Activated T-helper 9 cell treated with anti-CD3 and anti-CD28 coated beads, Interleukin-2, amount 50 U/mL, for 16 hours (primary cell): ENCODE results near the gene M6PR.
A peak's percentile ranks its signal among the peaks of the same experiment; 100 is the strongest.

ENCODE experiments used
- DNase-seq: peaks from one replicate; pipeline ENCODE4 v3.0.0-alpha.2; 2020; ENCODE audit warnings: low read depth

The M6PR gene

GRCh38 chr12:8949342-8950220 is at the start of gene M6PR:
TSS of gene M6PR (minus strand) at chr12:8949645. CDS start at chr12:8946404, 3,241 bp downstream.
- peak; percentile 86 for DNase-seq

DNA sequence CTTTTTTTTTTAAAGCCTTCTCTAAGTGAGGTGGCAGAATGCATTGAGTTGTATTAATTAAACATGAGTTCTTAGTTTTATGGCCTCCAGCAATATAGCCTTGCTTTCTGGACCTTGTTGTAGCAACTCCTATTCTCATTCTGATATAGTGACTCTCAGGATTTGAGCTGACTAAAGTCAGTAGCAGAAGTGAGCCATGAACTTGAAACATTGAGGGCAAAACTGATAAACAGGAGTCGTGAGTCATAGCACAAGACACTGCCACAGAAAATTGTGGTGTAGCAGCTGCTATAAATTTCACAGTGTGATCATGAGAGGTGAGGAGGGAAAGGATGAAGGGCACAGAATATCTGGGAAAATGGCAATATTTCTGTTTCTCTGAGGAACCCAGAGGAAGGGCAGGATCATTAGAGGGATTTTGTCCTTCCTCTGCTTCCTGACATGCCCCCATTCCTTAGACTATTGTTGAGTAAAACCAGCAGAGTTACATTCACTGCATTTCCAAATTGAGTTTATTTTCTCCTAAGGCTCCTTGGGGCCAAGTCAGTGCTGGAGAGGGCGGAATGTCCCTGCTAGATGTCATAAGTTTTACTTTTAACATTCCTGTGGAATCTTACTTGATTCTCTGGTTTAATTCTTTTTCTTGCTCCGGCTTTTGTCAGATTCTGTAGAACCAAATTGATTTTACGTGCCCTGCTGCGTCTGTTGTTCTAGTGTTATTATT is 47.4 kb upstream of the M6PR start:
- DNase-seq: no peak

GRCh38 chr12:8995021-8995775 is 45.8 kb upstream of the M6PR start:
- DNase-seq: no peak

GRCh38 chr12:8993827-8994226 is 44.4 kb upstream of the M6PR start:
- no peak for DNase-seq

DNA sequence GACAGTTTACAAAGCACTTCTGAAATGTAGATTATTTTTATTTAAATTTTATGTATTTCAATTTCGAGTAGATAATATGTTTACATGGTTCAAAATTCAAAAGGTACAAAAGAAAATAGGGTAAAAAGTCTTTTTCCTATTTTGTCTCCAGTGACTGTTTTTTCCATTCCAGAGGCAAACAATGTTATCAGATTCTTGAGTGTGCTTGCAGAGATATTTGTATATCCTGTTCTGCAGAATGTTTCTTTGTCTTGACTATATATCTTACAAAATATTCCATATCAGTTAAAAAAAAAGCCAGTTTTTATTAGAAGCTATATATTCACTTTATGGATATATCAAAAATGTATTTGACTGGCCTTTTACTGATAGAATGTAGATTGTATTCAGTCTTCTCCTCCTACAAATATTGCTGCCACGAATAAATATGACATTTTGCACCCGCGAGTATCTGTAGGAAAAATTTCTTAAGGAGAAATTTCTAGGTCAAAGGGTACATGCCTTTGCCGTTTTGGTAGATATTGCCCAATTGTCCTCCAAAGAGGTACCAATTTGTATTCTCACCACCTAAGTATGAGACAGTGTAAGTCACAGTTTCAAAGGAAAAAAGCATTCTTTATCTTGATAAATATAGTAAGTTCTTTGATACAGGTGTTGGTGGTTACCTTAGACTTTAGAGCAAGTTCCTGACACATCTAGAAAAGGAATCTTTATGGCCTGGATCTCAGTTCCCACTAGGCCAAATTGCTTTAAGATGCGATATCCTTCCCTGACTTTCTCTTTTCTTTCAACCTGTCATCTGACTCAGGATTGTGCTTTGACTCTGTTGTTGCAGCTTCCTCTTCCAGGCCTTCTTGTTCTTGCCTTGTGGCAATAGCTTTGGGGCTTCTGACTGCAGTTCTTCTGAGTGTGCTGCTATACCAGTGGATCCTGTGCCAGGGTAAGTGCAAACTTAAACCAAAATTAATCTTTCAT is 42.2 kb upstream of the M6PR start:
- no peak for DNase-seq

- DNase-seq: no peak
Observed at GRCh38 chr12:8989413-8989812, 40.0 kb upstream of the M6PR start, which contains the start of gene KLRG1. TSS of gene KLRG1 (plus strand) at chr12:8989546. CDS start at chr12:8989636, 90 bp downstream.

- no peak for DNase-seq
Observed at GRCh38 chr12:8987685-8988084, 38.2 kb upstream of the M6PR start.

DNA sequence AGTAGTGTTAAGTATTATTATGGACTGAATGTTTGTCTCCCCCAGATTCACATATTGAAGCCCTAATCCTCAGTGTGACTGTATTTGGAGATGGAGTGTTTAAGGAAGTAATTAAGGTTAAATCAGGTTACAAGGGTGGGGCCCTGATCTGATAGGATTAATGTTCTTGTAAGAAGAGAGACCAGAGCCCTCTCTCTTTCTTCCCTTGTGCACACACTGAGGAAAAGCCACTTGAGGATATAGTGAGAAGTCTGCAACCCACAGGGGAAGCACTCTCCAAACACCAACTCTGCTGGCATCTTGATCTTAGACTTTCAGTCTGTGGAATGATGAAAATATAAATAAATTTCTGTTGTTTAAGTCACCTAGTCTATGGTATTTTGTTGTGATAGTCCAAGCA is 37.7 kb upstream of the M6PR start:
- DNase-seq: no peak

GRCh38 chr12:8985213-8985754 is 35.8 kb upstream of the M6PR start:
- no peak for DNase-seq

- DNase-seq: no peak
Observed at GRCh38 chr12:8980137-8980536, 30.7 kb upstream of the M6PR start.

- DNase-seq: no peak
Observed at GRCh38 chr12:8970432-8970831, 21.0 kb upstream of the M6PR start.

- no peak for DNase-seq
Observed at GRCh38 chr12:8969861-8970411, 20.5 kb upstream of the M6PR start.

DNA sequence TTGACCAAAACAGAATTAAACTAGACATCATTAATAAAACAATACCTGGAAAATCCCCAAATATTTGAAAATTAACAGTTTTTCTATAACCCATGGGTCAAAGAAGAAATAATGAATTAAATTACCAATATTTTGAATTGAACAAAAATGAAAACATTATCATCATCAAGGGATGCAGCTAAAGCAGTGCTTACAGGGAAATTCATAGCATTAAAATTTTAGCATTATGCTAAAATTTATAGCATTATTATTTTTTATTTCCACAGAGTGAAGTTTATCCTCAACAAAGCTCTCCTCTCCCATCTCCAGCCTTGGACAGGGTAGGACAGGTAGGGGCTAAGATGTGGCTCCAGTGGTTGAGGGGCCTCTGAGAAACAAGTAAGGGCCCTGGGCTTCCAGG is 19.3 kb upstream of the M6PR start:
- no peak for DNase-seq

GRCh38 chr12:8960176-8960575 is 10.7 kb upstream of the M6PR start:
- no peak for DNase-seq

DNA sequence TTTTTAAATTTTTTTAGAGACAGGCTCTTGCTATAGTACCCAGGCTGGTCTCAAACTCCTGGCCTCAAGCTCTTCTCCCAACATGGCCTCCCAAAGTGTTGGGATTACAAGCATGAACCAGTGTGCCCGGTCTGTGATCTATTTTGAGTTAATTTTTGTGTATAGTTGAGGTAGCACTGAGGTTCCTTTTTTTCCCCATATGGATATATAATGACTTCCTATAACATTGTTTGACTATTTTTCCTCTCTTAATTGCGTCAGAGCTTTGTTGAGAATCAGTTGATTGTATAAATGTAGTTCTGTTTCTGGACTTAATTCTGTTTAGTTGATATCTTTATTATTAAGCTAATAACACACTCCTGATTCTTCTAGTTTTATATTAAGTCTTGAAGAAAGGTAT is 8.6 kb upstream of the M6PR start:
- DNase-seq: no peak

- no peak for DNase-seq
Observed at GRCh38 chr12:8957561-8957960, 8.1 kb upstream of the M6PR start.

GRCh38 chr12:8956772-8957171 is 7.3 kb upstream of the M6PR start:
- DNase-seq: no peak

- DNase-seq: no peak
Observed at GRCh38 chr12:8956073-8956472, 6.6 kb upstream of the M6PR start.

- DNase-seq: peak; percentile 52
Observed at GRCh38 chr12:8953773-8954402, 4.4 kb upstream of the M6PR start.

DNA sequence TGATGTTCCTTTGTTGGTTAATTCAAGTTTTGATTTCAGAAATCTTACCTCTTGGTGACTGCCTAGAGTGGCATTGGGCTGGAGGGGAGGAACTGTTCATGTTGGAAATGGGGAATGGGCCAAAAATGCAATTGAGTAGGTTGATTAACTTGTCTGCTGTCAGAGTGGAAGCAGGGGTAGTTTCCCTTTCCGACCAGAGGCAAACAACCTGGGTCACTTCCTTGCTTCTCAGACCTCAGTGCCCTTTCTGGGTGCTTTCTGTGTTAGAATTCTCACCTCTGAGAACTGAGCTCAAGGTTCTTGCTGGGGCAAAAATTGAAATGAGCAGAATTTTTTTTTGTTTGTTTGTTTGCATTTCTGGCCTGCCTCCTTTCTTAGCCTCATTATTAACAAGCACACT is 2.3 kb upstream of the M6PR start:
- DNase-seq: no peak
